OCI-LY3 (cell line): Measurements from ENCODE around the gene DSPP.

Experiments
- H2AFZ ChIP-seq: fragments of 200-600, 300-600 bp; shearing (Covaris generic); 2 replicates; pipeline ENCODE4 v1.6.0; 2014; ENCODE audit warnings: antibody characterized with exemption, low read depth, low read length
- H3K27ac ChIP-seq: fragments of 200-600, 300-600 bp; sonication (generic); 2 replicates; pipeline ENCODE4 v1.5.1; 2014; ENCODE audit warnings: mild to moderate bottlenecking, low read length, moderate library complexity, mixed read lengths
- H3K27me3 ChIP-seq: fragments of 200-600, 300-600 bp; sonication (generic); 2 replicates; pipeline ENCODE4 v1.6.1; 2014; ENCODE audit warnings: low read depth, low read length, mixed read lengths
- H3K36me3 ChIP-seq: fragments of 200-600, 300-600 bp; sonication (generic); replicated peaks from 2 replicates; pipeline ENCODE3; 2014; ENCODE audit warnings: low read depth, low read length, mixed read lengths
- H3K4me1 ChIP-seq: fragments of 300-600, 200-600 bp; sonication (generic); 2 replicates; pipeline ENCODE4 v1.6.1; 2014; ENCODE audit warnings: low read length, mixed read lengths
- H3K4me2 ChIP-seq: fragments of 200-600, 300-600 bp; sonication (generic); 2 replicates; pipeline ENCODE4 v1.6.1; 2014; ENCODE audit warnings: low read length, mixed read lengths
- H3K4me3 ChIP-seq: fragments of 300-600, 200-600 bp; sonication (generic); 2 replicates; pipeline ENCODE4 v1.5.1; 2014; ENCODE audit warnings: antibody characterized with exemption, mild to moderate bottlenecking, low read length, moderate library complexity
- H3K79me2 ChIP-seq: fragments of 300-600, 200-600 bp; shearing (Covaris generic); 2 replicates; pipeline ENCODE4 v1.6.1; 2014; ENCODE audit warnings: mild to moderate bottlenecking, low read length, mixed read lengths
- H3K9ac ChIP-seq: fragments of 300-600, 200-600 bp; shearing (Covaris generic); 2 replicates; pipeline ENCODE4 v1.6.0; 2014; ENCODE audit warnings: mild to moderate bottlenecking, low read length, moderate library complexity
- H3K9me3 ChIP-seq: fragments of 200-600, 300-600 bp; shearing (Covaris generic); 2 replicates; pipeline ENCODE4 v1.6.1; 2014; ENCODE audit warnings: low read length, mixed read lengths; ENCODE audit not compliant: insufficient read depth
- H4K20me1 ChIP-seq: fragments of 200-600, 300-600 bp; sonication (generic); 2 replicates; pipeline ENCODE4 v1.6.1; 2016; ENCODE audit warnings: low read length, mixed read lengths; ENCODE audit not compliant: insufficient read depth
- CTCF ChIP-seq: fragments of 200-600, 300-600 bp; sonication (generic); IDR thresholded peaks from 2 replicates; pipeline ENCODE4 v1.5.1; 2014; ENCODE audit warnings: antibody characterized with exemption, low read length, low read depth
- EZH2phosphoT487 ChIP-seq: fragments of 200-600 bp; shearing (Covaris generic); IDR thresholded peaks from 2 replicates; pipeline ENCODE4 v1.6.1; 2018; ENCODE audit warnings: antibody characterized with exemption, mixed run types, low read depth

DSPP gene

DNA sequence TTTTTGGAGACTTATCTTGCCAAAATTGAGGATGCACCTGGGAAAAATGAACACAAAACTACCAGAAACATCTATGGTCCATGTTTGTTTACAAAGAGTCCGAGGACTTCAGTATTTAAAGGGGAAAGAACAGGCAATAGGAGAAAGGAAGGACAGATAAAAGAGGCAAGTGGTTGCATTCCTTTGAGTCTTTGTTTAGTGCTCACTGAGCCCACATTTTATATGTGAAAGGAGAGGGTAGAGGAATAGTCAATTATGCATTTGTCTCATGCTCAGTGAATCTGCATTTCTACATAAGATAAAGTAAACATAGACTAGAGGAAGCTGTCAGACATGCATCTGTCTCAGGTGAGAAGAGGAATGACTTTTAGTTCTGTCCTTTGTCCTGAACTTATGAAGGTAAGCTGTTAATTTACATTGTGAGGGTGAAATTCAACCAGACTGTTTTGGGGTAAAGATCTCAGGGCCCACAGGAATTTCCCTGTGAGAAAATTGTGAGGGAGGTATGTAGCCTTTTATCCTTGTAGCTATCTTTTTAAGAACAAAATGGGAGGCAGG is 46.2 kb downstream of the DSPP start:
- TF ChIP-seq CTCF: no peak
- no peak for TF ChIP-seq EZH2phosphoT487
- Histone ChIP-seq H2AFZ (no peak overlapping the region), H4K20me1 (no peaks in the 10 kb centered on the region), H3K27ac (no peak overlapping the region), H3K9ac (no peak overlapping the region), H3K4me3 (no peak overlapping the region), H3K36me3 (no peaks in the 10 kb centered on the region), H3K4me1 (no peaks in the 10 kb centered on the region), H3K27me3 (no peaks in the 10 kb centered on the region), H3K9me3 (no peaks in the 10 kb centered on the region), H3K4me2 (no peak overlapping the region), H3K79me2 (no peaks in the 10 kb centered on the region)

DNA sequence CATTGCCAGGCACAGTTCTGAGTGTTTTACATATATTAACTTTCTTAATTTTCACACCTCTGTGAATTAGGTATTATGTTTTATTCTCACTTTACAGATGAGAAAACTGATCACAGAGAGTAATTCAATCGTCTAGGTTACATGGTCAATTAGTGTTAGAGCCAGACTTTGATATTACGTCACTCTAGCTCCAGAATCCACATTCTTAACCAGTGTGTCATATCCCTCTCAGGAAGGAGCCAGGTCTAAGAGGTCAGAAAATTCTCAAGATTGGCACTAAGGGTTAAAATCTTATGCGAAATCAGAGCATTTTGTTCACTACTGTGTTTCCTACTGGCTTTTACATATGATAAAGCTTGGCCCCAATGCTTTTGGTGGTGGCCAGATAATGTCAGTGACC is 49.2 kb downstream of the DSPP start:
- Histone ChIP-seq H3K9ac (no peak overlapping the region), H2AFZ (no peak overlapping the region), H4K20me1 (no peaks in the 10 kb centered on the region), H3K9me3 (no peaks in the 10 kb centered on the region), H3K36me3 (no peaks in the 10 kb centered on the region), H3K4me1 (0 out of 2 replicates have a peak, but pooled peaks cover 3% of the 10 kb centered on the region), H3K79me2 (no peaks in the 10 kb centered on the region), H3K4me2 (no peak overlapping the region), H3K4me3 (no peak overlapping the region), H3K27me3 (no peaks in the 10 kb centered on the region), H3K27ac (no peak overlapping the region)
- TF ChIP-seq EZH2phosphoT487 (no peak), CTCF (no peak)

DNA sequence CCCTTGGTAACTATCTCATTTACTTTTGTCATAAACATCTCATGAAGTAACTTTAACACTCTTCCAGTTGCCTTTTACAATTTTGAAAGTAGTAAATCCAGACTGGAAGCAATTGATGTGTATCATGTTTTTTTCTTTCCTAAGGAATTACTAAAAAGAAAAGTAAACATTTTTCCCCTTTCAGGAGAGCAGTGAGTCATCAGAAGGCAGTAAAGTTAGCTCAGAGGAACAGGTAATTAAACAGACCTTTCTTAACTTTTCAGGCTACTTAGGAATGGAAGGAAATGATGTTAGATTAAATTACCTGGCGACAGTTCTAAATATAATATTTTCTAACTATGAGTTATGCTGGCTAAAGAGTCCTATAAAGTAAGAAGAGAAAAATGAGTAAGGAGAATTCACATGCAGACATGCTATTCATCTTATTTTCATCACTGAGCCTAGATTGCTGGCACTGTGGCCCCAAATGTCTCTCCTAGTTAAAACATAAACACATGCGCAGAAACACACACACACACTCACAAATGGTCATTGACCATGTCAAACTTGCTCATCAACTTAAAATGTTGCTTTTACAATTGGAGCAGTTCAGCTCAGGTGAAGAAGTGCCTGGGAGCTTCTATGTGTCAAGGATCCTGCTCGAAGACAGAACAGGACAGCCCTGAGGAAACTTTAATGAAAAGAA is 51.1 kb downstream of the DSPP start:
- no peak overlapping the region for H3K27ac ChIP-seq
- H3K4me3 ChIP-seq: no peak overlapping the region
- no peaks in the 10 kb centered on the region for H4K20me1 ChIP-seq
- no peak for TF ChIP-seq CTCF
- no peak for TF ChIP-seq EZH2phosphoT487
- H3K27me3 ChIP-seq: no peaks in the 10 kb centered on the region
- no peaks in the 10 kb centered on the region for H3K79me2 ChIP-seq
- no peaks in the 10 kb centered on the region for H3K9me3 ChIP-seq
- H3K4me2 ChIP-seq: no peak overlapping the region
- H3K9ac ChIP-seq: no peak overlapping the region
- no peak overlapping the region for H2AFZ ChIP-seq
- no peaks in the 10 kb centered on the region for H3K36me3 ChIP-seq
- 0 out of 2 replicates have a peak, but pooled peaks cover 3% of the 10 kb centered on the region for H3K4me1 ChIP-seq

GRCh38 chr4:87662871-87663270 is 54.5 kb downstream of the DSPP start:
- H3K4me1 ChIP-seq: 0 out of 2 replicates have a peak, but pooled peaks cover 3% of the 10 kb centered on the region
- no peaks in the 10 kb centered on the region for H3K36me3 ChIP-seq
- H3K4me3 ChIP-seq: no peak overlapping the region
- H3K9me3 ChIP-seq: no peaks in the 10 kb centered on the region
- no peaks in the 10 kb centered on the region for H3K79me2 ChIP-seq
- H3K4me2 ChIP-seq: no peak overlapping the region
- no peak overlapping the region for H3K27ac ChIP-seq
- TF ChIP-seq EZH2phosphoT487 (no peak), CTCF (no peak)
- H2AFZ ChIP-seq: no peak overlapping the region
- H4K20me1 ChIP-seq: no peaks in the 10 kb centered on the region
- H3K9ac ChIP-seq: no peak overlapping the region
- no peaks in the 10 kb centered on the region for H3K27me3 ChIP-seq
